WERI-Rb-1 (cell line): Measurements from ENCODE around the gene PDE6H.

Source experiments
- DNase-seq: peaks from one replicate; pipeline ENCODE4 v3.0.0-alpha.2; 2020
- H3K27ac ChIP-seq: fragments of 250-450 bp; sonication (Bioruptor Pico); 2 replicates; pipeline ENCODE4 v1.5.1; 2020; ENCODE audit warnings: mild to moderate bottlenecking, moderate library complexity
- H3K27me3 ChIP-seq: fragments of 250-450 bp; sonication (Bioruptor Pico); 2 replicates; pipeline ENCODE4 v1.5.1; 2021; ENCODE audit warnings: mild to moderate bottlenecking, low read depth, moderate library complexity; ENCODE audit not compliant: insufficient read depth, severe bottlenecking
- H3K36me3 ChIP-seq: fragments of 250-450 bp; sonication (Bioruptor Pico); 2 replicates; pipeline ENCODE4 v1.5.1; 2020; ENCODE audit warnings: mild to moderate bottlenecking, moderate library complexity
- H3K4me3 ChIP-seq: 2 replicates; pipeline ENCODE4 v1.5.1; 2011; ENCODE audit warnings: low read depth, mild to moderate bottlenecking, control low read depth, low read length
- H3K9me3 ChIP-seq: fragments of 250-450 bp; sonication (Bioruptor Pico); 2 replicates; pipeline ENCODE4 v1.5.1; 2021; ENCODE audit warnings: mild to moderate bottlenecking, moderate library complexity; ENCODE audit not compliant: severe bottlenecking
- TF ChIP-seq, protein P1 (sequence below): IDR thresholded peaks from 2 replicates; pipeline ENCODE4 v1.5.1; 2011; ENCODE audit warnings: low read depth, mild to moderate bottlenecking, control low read depth, inconsistent platforms, low read length

Gene PDE6H

DNA sequence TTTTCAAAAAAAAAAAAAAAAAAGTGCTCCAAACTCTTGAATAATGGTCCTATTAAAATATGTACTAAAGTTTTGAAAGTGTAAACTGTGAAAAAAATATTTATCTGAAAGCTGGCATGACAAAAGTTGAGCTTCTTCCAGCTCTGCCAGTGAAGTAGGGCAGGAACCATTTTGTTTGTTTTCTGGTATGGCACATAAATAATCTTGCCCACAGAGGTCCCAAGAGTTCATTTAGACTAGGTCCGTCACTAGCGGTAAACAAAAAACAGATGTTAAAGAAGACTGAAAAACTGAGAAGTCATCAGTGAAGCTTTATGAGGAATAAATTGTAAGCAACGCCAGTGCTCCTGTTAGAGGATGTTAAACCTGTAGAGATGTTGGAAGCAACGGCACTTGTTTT lies 41.5 kb upstream of the PDE6H start:
- TF ChIP-seq, protein P1, sequence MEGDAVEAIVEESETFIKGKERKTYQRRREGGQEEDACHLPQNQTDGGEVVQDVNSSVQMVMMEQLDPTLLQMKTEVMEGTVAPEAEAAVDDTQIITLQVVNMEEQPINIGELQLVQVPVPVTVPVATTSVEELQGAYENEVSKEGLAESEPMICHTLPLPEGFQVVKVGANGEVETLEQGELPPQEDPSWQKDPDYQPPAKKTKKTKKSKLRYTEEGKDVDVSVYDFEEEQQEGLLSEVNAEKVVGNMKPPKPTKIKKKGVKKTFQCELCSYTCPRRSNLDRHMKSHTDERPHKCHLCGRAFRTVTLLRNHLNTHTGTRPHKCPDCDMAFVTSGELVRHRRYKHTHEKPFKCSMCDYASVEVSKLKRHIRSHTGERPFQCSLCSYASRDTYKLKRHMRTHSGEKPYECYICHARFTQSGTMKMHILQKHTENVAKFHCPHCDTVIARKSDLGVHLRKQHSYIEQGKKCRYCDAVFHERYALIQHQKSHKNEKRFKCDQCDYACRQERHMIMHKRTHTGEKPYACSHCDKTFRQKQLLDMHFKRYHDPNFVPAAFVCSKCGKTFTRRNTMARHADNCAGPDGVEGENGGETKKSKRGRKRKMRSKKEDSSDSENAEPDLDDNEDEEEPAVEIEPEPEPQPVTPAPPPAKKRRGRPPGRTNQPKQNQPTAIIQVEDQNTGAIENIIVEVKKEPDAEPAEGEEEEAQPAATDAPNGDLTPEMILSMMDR: no peak
- no peak overlapping the region for H3K4me3 ChIP-seq
- H3K27me3 ChIP-seq: no peaks in the 10 kb centered on the region
- no peaks in the 10 kb centered on the region for H3K36me3 ChIP-seq
- no peak for DNase-seq
- H3K27ac ChIP-seq: no peak overlapping the region
- no peaks in the 10 kb centered on the region for H3K9me3 ChIP-seq

GRCh38 chr12:14931791-14932560 lies 40.9 kb upstream of the PDE6H start:
- no peaks in the 10 kb centered on the region for H3K27me3 ChIP-seq
- TF ChIP-seq, protein P1: no peak
- H3K4me3 ChIP-seq: no peak overlapping the region
- no peak overlapping the region for H3K27ac ChIP-seq
- H3K9me3 ChIP-seq: no peaks in the 10 kb centered on the region
- no peaks in the 10 kb centered on the region for H3K36me3 ChIP-seq
- DNase-seq: no peak

- Histone ChIP-seq H3K36me3 (no peaks in the 10 kb centered on the region), H3K27me3 (no peaks in the 10 kb centered on the region), H3K4me3 (no peak overlapping the region), H3K9me3 (no peaks in the 10 kb centered on the region), H3K27ac (no peak overlapping the region)
- DNase-seq: no peak
- TF ChIP-seq, protein P1: no peak
Observed at GRCh38 chr12:14934511-14934910, 38.3 kb upstream of the PDE6H start.

- H3K27me3 ChIP-seq: no peaks in the 10 kb centered on the region
- DNase-seq: no peak
- H3K27ac ChIP-seq: no peak overlapping the region
- no peaks in the 10 kb centered on the region for H3K36me3 ChIP-seq
- H3K4me3 ChIP-seq: no peak overlapping the region
- H3K9me3 ChIP-seq: no peaks in the 10 kb centered on the region
- TF ChIP-seq, protein P1: no peak
Observed at GRCh38 chr12:14935031-14935430, 37.8 kb upstream of the PDE6H start.

GRCh38 chr12:14936224-14936861 lies 36.5 kb upstream of the PDE6H start:
- no peaks in the 10 kb centered on the region for H3K27me3 ChIP-seq
- H3K9me3 ChIP-seq: no peaks in the 10 kb centered on the region
- H3K36me3 ChIP-seq: no peaks in the 10 kb centered on the region
- TF ChIP-seq, protein P1: peak; percentile 60
- H3K27ac ChIP-seq: no peak overlapping the region
- DNase-seq: peak; percentile 51
- H3K4me3 ChIP-seq: no peak overlapping the region

DNA sequence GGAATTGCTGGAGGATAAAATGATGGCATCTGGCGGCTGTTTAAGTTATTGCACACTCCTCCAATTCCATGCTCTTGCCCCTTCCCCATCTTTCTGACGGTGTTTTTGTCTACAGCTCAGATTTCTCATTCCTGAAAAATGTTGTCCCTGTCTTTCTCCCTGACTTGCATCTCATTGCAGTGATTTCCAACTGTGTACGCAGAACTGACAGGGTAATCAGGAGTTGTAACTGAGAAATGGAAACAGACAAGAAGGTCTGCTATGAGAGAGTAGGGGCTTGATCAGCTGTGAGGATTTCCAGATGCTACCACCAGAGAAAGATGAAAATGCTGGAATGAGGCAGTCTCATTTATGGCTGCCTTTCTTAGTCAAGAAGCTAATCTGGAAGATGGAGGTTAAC lies 35.8 kb upstream of the PDE6H start:
- Histone ChIP-seq H3K9me3 (no peaks in the 10 kb centered on the region), H3K4me3 (no peak overlapping the region), H3K27me3 (no peaks in the 10 kb centered on the region), H3K27ac (no peak overlapping the region), H3K36me3 (no peaks in the 10 kb centered on the region)
- DNase-seq: no peak
- TF ChIP-seq, protein P1: no peak
